NB4 (cell line): ENCODE results near the gene EPHB1.

Experiments used
- DNase-seq: peaks from one replicate; pipeline ENCODE4 v3.0.0; 2010; ENCODE audit warnings: low read depth
- H3K4me3 ChIP-seq: one replicate; pipeline ENCODE4 v1.5.1; 2011; ENCODE audit warnings: mild to moderate bottlenecking, low read depth, low read length, moderate library complexity
- CTCF ChIP-seq: IDR thresholded peaks from one replicate; pipeline ENCODE4 v1.5.1; 2012; ENCODE audit warnings: low read depth, low read length
- MYC ChIP-seq: IDR thresholded peaks from 2 replicates; pipeline ENCODE4 v1.6.1; 2011; ENCODE audit warnings: low read depth, low read length
- POLR2A ChIP-seq: IDR thresholded peaks from 2 replicates; pipeline ENCODE4 v1.6.1; 2011; ENCODE audit warnings: mild to moderate bottlenecking; ENCODE audit not compliant: insufficient read length; ENCODE audit errors: extremely low read depth
- TF ChIP-seq, protein P1 (sequence below): IDR thresholded peaks from 2 replicates; pipeline ENCODE4 v1.6.1; 2011; ENCODE audit warnings: low read depth, low read length

The EPHB1 gene

DNA sequence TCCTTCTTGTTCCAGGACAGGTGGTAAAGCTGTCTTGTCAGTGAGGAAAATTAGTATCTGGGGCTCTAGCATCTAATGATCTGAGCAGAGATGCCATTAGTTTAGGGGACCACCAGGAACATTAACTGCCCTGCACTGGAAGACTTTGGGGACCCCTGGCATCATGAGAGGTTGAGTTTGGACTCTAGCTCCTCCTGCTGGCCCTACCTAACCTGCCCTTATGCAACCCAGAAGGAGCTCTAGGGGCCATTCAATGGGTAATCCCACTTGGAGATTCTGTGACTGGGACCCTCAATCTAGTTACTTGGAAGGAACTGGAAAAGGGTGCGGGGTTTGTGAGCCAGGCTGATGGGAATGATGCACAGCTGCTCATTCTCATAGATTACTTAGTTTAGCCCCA is 451.0 kb downstream of the EPHB1 start:
- TF ChIP-seq, protein P1, sequence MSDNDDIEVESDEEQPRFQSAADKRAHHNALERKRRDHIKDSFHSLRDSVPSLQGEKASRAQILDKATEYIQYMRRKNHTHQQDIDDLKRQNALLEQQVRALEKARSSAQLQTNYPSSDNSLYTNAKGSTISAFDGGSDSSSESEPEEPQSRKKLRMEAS, result no peak
- peak; percentile 28 for TF ChIP-seq CTCF
- no peak overlapping the region for H3K4me3 ChIP-seq
- DNase-seq, result no peak

DNA sequence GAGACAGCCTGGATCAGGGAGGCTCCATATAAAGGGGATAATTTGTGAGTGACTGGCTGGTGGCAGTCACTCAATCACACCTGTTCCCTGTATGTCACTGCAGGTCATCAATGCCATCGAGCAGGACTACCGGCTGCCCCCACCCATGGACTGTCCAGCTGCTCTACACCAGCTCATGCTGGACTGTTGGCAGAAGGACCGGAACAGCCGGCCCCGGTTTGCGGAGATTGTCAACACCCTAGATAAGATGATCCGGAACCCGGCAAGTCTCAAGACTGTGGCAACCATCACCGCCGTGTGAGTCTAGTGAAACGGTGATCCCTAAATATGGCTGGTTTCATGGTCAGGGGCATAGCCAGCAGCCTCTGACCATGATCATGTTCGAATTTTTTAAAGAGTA is 453.2 kb downstream of the EPHB1 start:
- no peak for DNase-seq
- TF ChIP-seq MYC (no peak), POLR2A (no peak), CTCF (no peak)
- TF ChIP-seq, protein P1, result no peak
- H3K4me3 ChIP-seq, result no peak overlapping the region

DNA sequence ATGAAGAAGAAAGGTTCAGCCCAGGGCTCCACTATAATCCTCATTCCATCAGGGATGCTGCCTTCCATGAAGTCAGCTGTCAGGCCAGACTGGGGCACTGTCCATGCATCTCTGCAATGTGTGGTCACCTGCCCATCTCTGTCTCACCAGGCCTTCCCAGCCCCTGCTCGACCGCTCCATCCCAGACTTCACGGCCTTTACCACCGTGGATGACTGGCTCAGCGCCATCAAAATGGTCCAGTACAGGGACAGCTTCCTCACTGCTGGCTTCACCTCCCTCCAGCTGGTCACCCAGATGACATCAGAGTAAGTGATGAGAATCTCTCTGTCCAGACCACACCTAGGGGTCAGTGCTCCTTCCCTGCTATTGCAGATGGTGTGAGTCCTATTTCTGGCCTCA is 454.1 kb downstream of the EPHB1 start:
- no peak overlapping the region for H3K4me3 ChIP-seq
- DNase-seq, result no peak
- TF ChIP-seq, protein P1, result no peak
- no peak for TF ChIP-seq CTCF
- TF ChIP-seq MYC, result no peak
- no peak for TF ChIP-seq POLR2A

- no peak overlapping the region for H3K4me3 ChIP-seq
- TF ChIP-seq POLR2A, result no peak
- no peak for TF ChIP-seq CTCF
- no peak for TF ChIP-seq MYC
- TF ChIP-seq, protein P1, result no peak
- no peak for DNase-seq
These were observed 463.9 kb downstream of the EPHB1 start for GRCh38 chr3:135258916-135259315.

DNA sequence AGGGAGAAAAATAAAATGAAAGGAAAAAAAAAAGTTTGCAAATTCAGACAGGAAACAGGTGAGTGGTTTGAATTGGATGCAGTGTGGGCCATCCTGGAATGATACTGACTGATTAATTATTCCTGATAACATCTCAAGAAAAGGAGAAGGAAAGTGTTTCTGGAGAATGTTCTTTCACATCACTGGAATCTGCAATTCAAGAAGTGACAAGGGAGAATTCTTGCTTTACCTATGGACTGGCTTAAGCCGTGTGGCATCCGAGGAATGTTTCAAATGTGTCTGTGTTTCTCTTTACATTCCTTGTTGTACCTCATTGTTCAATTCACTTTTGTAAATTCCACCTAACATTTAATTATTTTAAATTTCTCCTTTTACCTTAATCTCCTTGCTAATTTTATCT is 465.0 kb downstream of the EPHB1 start:
- no peak overlapping the region for H3K4me3 ChIP-seq
- DNase-seq, result no peak
- no peak for TF ChIP-seq POLR2A
- TF ChIP-seq MYC, result no peak
- no peak for TF ChIP-seq CTCF

DNA sequence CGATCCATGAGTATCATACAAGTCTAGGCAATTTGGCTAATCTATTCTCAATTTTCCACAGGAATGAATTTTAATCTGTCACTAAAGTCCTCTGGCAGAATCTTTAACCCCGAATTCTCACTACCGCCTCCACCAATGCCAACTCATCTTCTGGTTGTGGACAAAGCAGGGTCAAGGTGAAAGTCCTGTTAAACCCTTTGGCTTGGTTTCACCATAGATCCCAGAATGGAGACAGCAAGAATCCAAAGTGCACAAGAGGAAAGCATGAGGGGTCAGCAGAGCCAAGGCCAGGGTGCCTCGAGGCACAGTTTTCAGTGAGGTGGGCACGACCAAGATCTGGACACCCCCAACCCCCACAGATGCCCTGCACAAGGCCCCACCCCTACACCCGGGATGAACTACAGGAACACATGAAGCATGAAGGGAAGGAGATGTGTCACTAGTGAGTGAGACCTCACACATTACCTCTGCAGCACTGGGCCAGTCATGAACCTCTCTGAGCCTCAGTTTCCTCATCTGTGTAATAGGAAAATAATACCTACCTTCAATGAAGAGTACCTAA is 466.2 kb downstream of the EPHB1 start:
- no peak overlapping the region for H3K4me3 ChIP-seq
- DNase-seq, result no peak
- no peak for TF ChIP-seq MYC
- no peak for TF ChIP-seq CTCF
- TF ChIP-seq, protein P1, result no peak
- no peak for TF ChIP-seq POLR2A
